PC-9 (cell line): Measurements from ENCODE around the gene AIPL1.

Experiments
- CTCF ChIP-seq: fragments of 200-600 bp; sonication (generic); conservative IDR thresholded peaks from 2 replicates; pipeline ENCODE4 v1.6.1; 2017; ENCODE audit warnings: mixed run types, antibody characterized with exemption, mild to moderate bottlenecking, moderate library complexity
- EZH2 ChIP-seq: fragments of 200-600 bp; sonication (generic); IDR thresholded peaks from 2 replicates; pipeline ENCODE4 v1.8.0; 2017; ENCODE audit warnings: antibody characterized with exemption, low read depth

GRCh38 chr17:6446516-6447100 lies 11.7 kb upstream of the AIPL1 start:
- no peak for TF ChIP-seq CTCF
- TF ChIP-seq EZH2: no peak
